K562 (cell line): ENCODE results near the gene RAB43. TPM values are rescaled to one million over a fixed set of nuclear protein-coding genes. Genes with fewer than 3 reads are reported as not detected.

ENCODE experiments used
- ATAC-seq: fragments of 200-7000 bp; cut with Tn5 transposase; 3 replicates; pipeline ENCODE4 v1.9.1; 2020; ENCODE audit warnings: moderate library complexity
- BruUV-seq: library from RNA; stranded (reverse); fragments of 400-500 nt; replicated peaks from 2 replicates; lab custom pipeline; 2021; lab: Mats Ljungman, UMichigan
- CTCF ChIA-PET: fragments of 300-600 bp; formaldehyde crosslinking; extraction: SDS; loops from one replicate; lab custom pipeline; 2021; ENCODE audit warnings: low intra/inter-chr PET ratio; lab: Yijun Ruan, JAX
- POLR2A ChIA-PET: fragments of 300-600, 350-650 bp; sonication (Branson Sonifier 250); formaldehyde crosslinking; extraction: SDS; loops from one replicate; lab custom pipeline; 2021; ENCODE audit warnings: antibody characterized with exemption, inconsistent platforms; lab: Yijun Ruan, JAX
- DNase-seq, 4 experiments: peaks; one replicate each; pipeline versions ENCODE4 v3.0.0 to v3.0.0-alpha.2; 2011 to 2018; ENCODE audit warnings: low spot score in 3 of 4, mixed read lengths in 3 of 4; ENCODE audit errors: extremely low read depth in 1 of 4
- FAIRE-seq: peaks from 2 replicates; lab custom pipeline; 2011; peaks lifted over from hg19 to GRCh38; lab: Jason Lieb, UNC
- H2AFZ ChIP-seq: 2 replicates; pipeline ENCODE4 v1.6.0; 2011; ENCODE audit warnings: low read depth, low read length, control low read depth, inconsistent platforms
- H3K27ac ChIP-seq: fragments of 200-600 bp; 3 replicates; pipeline ENCODE4 v1.8.0; 2011; ENCODE audit warnings: low read depth, mild to moderate bottlenecking, control low read depth, inconsistent platforms, low read length, moderate library complexity, mixed read lengths; ENCODE audit errors: extremely low read depth
- H3K27me3 ChIP-seq, 2 experiments: fragments of 300-600 bp in 1 of 2; 2 replicates in 1 of 2; 3 replicates in 1 of 2; pipeline versions ENCODE4 v1.6.0 to v1.8.0; 2011; ENCODE audit warnings: inconsistent platforms in 2 of 2, low read length in 2 of 2, mild to moderate bottlenecking in 1 of 2, mixed read lengths in 1 of 2, moderate library complexity in 1 of 2; ENCODE audit not compliant: control insufficient read depth in 2 of 2, insufficient read depth in 2 of 2
- H3K36me3 ChIP-seq: fragments of 300-600 bp; 3 replicates; pipeline ENCODE4 v1.8.0; 2011; ENCODE audit warnings: mild to moderate bottlenecking, low read length, inconsistent platforms; ENCODE audit not compliant: control insufficient read depth, insufficient read depth
- H3K4me1 ChIP-seq, 2 experiments: fragments of 200-600 bp in 1 of 2; replicated peaks in 1 of 2; 2 replicates in 1 of 2; 3 replicates in 1 of 2; pipeline versions ENCODE4 v1.5.1 to v1.8.0; 2011; ENCODE audit warnings: inconsistent platforms in 2 of 2, low read length in 2 of 2, mild to moderate bottlenecking in 1 of 2, mixed read lengths in 1 of 2, moderate library complexity in 1 of 2; ENCODE audit not compliant: control insufficient read depth in 2 of 2, insufficient read depth in 2 of 2
- H3K4me2 ChIP-seq: 2 replicates; pipeline ENCODE4 v1.6.1; 2011; ENCODE audit warnings: low read length, control low read depth, inconsistent platforms, mixed read lengths; ENCODE audit not compliant: insufficient read depth
- H3K4me3 ChIP-seq: fragments of 200-600 bp; sonication (generic), shearing (Covaris generic); 2 replicates; pipeline ENCODE4 v1.5.1; 2016; ENCODE audit warnings: control low read depth, inconsistent platforms
- H3K79me2 ChIP-seq: fragments of 200-600 bp; 3 replicates; pipeline ENCODE4 v1.8.0; 2011; ENCODE audit warnings: low read length, inconsistent platforms; ENCODE audit not compliant: control insufficient read depth, insufficient read depth
- H3K9ac ChIP-seq, 2 experiments: 2 replicates each; pipeline versions ENCODE4 v1.6.0 to v1.6.1; 2011; ENCODE audit warnings: low read depth in 2 of 2, low read length in 2 of 2, control low read depth in 1 of 2, inconsistent platforms in 1 of 2, mild to moderate bottlenecking in 1 of 2, mixed read lengths in 1 of 2; ENCODE audit not compliant: insufficient read depth in 1 of 2
- H3K9me1 ChIP-seq: one replicate; pipeline ENCODE4 v1.6.0; 2011; ENCODE audit warnings: inconsistent platforms, mild to moderate bottlenecking, low read length, moderate library complexity; ENCODE audit not compliant: control insufficient read depth, insufficient read depth
- H3K9me3 ChIP-seq: replicated peaks from 2 replicates; pipeline ENCODE4 v1.5.1; 2011; ENCODE audit warnings: low read depth, low read length, inconsistent platforms; ENCODE audit not compliant: control insufficient read depth, insufficient read depth
- H4K20me1 ChIP-seq: replicated peaks from 2 replicates; pipeline ENCODE4 v1.6.1; 2011; ENCODE audit warnings: low read length, inconsistent platforms, mixed read lengths; ENCODE audit not compliant: control insufficient read depth, insufficient read depth
- ARID1B ChIP-seq: fragments of 450-650 bp; IDR thresholded peaks from 2 replicates; pipeline ENCODE4 v1.6.1; 2016; ENCODE audit warnings: antibody characterized with exemption, mild to moderate bottlenecking, inconsistent platforms
- CEBPB ChIP-seq: fragments of 450-650 bp; IDR thresholded peaks from 2 replicates; pipeline ENCODE4 v1.6.1; 2016; ENCODE audit warnings: missing genetic modification characterization, missing compliant biosample characterization
- EZH2 ChIP-seq: IDR thresholded peaks from 2 replicates; pipeline ENCODE4 v1.6.1; 2012; ENCODE audit warnings: low read depth, mild to moderate bottlenecking, inconsistent platforms, low read length, borderline replicate concordance
- FOXM1 ChIP-seq, 2 experiments: fragments of 450-650 bp in 1 of 2; sonication (generic) in 1 of 2; formaldehyde crosslinking in 1 of 2; IDR thresholded peaks; 2 replicates each; pipeline versions ENCODE4 v1.6.1 to v1.9.0; 2017 to 2022; ENCODE audit warnings: low read depth in 2 of 2, mild to moderate bottlenecking in 2 of 2, missing genetic modification reagents in 1 of 2, moderate library complexity in 1 of 2
- LEF1 ChIP-seq: fragments of 450-650 bp; IDR thresholded peaks from 2 replicates; pipeline ENCODE4 v1.6.1; 2016; ENCODE audit warnings: mild to moderate bottlenecking
- MBD2 ChIP-seq: sonication (generic); IDR thresholded peaks from 2 replicates; pipeline ENCODE4 v1.6.1; 2016; ENCODE audit warnings: low read depth, borderline replicate concordance
- PHTF2 ChIP-seq: fragments of 250-450 bp; sonication (Bioruptor Pico); IDR thresholded peaks from 2 replicates; pipeline ENCODE4 v1.5.0; 2021; ENCODE audit warnings: mild to moderate bottlenecking
- POLR2A ChIP-seq: fragments of 450-650 bp; conservative IDR thresholded peaks from 2 replicates; pipeline ENCODE4 v1.6.1; 2016
- PTBP1 ChIP-seq: fragments of 200-400 bp; formaldehyde crosslinking; IDR thresholded peaks from 2 replicates; pipeline ENCODE4 v1.6.1; 2017; ENCODE audit warnings: low read depth, low read length
- RCOR1 ChIP-seq, 2 experiments: IDR thresholded peaks; 2 replicates each; pipeline ENCODE4 v1.6.1; 2012; ENCODE audit warnings: low read depth in 2 of 2, low read length in 2 of 2, borderline replicate concordance in 1 of 2, improper control_type of control experiment in 1 of 2
- SMC3 ChIP-seq: conservative IDR thresholded peaks from 2 replicates; pipeline ENCODE4 v1.6.1; 2011; ENCODE audit warnings: low read depth, low read length, improper control_type of control experiment; ENCODE audit not compliant: insufficient read depth
- TAL1 ChIP-seq: fragments of 450-650 bp; IDR thresholded peaks from 2 replicates; pipeline ENCODE4 v1.6.1; 2016; ENCODE audit warnings: mild to moderate bottlenecking
- TEAD4 ChIP-seq, 2 experiments: sonication (generic) in 1 of 2; formaldehyde crosslinking in 1 of 2; IDR thresholded peaks; 2 replicates each; pipeline versions ENCODE4 v1.6.1 to v1.8.0; 2012 to 2022; ENCODE audit warnings: borderline replicate concordance in 1 of 2, inconsistent platforms in 1 of 2, low read length in 1 of 2, mild to moderate bottlenecking in 1 of 2, missing genetic modification reagents in 1 of 2
- U2AF1 ChIP-seq: fragments of 200-400 bp; formaldehyde crosslinking; optimal IDR thresholded peaks from 2 replicates; pipeline ENCODE3; 2017; ENCODE audit warnings: mild to moderate bottlenecking, low read depth, low read length, moderate library complexity
- ZFX ChIP-seq: sonication (generic); formaldehyde crosslinking; IDR thresholded peaks from 2 replicates; pipeline ENCODE4 v1.8.0; 2022; ENCODE audit warnings: mild to moderate bottlenecking, missing genetic modification reagents, moderate library complexity
- ZKSCAN3 ChIP-seq: fragments of 250-450 bp; sonication (Bioruptor Pico); IDR thresholded peaks from 2 replicates; pipeline ENCODE4 v1.4.0; 2020
- WGBS: fragments of 100-300 bp; shearing (Covaris generic); methylation state at CpG from one replicate; pipeline ENCODE4 v1.1.6; 2016; ENCODE audit warnings: low coverage, mixed read lengths; ENCODE audit not compliant: insufficient coverage; ENCODE audit errors: missing lambda C conversion rate; 5-methylcytosine and 5-hydroxymethylcytosine counted together
- in situ Hi-C: fragments of 300-500 bp; cut with MboI; formaldehyde crosslinking; loops from 4 replicates; pipeline ENCODE4 v1.15.0; 2018; ENCODE audit warnings: inconsistent platforms, mixed read lengths
- intact Hi-C: fragments of 100-400 bp; cut with micrococcal nuclease; formaldehyde crosslinking; loops from 2 replicates; pipeline ENCODE4 v1.14.2; 2022
- polyA plus RNA-seq, 8 experiments: library from polyadenylated mRNA; depleted of rRNA in 4 of 8; stranded (reverse) in 5 of 8; unstranded in 3 of 8; fragments of >200 nt; fragmentation: Nextera tagmentation in 2 of 8; fragmentation: Illumina TruSeq in 1 of 8; extraction: Ambion mirVana in 2 of 8; extraction: Trizol in 1 of 8; gene quantifications; 2 replicates each; pipeline versions ENCODE4 v1.2.1 to v1.2.3, GENCODE V29; 2011 to 2014; ENCODE audit warnings: inconsistent platforms in 1 of 8, missing spikeins in 1 of 8
- total RNA-seq, 7 experiments: library from RNA; depleted of rRNA in 6 of 7; stranded (reverse); fragments of >200 nt in 6 of 7; fragmentation: Illumina TruSeq in 2 of 7; extraction: Trizol in 2 of 7; gene quantifications; 2 replicates each; pipeline versions ENCODE4 v1.2.1 to v1.2.3, GENCODE V29; 2011 to 2021; ENCODE audit warnings: low replicate concordance in 1 of 7
- TF ChIP-seq, protein P1 (sequence below), 2 experiments: fragments of 450-650 bp; conservative IDR thresholded peaks; 2 replicates each; pipeline ENCODE4 v1.6.1; 2017; ENCODE audit warnings: mild to moderate bottlenecking in 2 of 2, moderate library complexity in 2 of 2
- TF ChIP-seq, protein P2 (sequence below): fragments of 250-450 bp; sonication (Bioruptor Pico); IDR thresholded peaks from 2 replicates; pipeline ENCODE4 v1.4.0; 2020
- TF ChIP-seq, protein P3 (sequence below): fragments of 250-450 bp; sonication (Bioruptor Pico); IDR thresholded peaks from 2 replicates; pipeline ENCODE4 v1.8.0; 2021; ENCODE audit warnings: moderate library complexity, mild to moderate bottlenecking, inconsistent platforms

RAB43 gene
- total and polyA plus RNA-seq, 9 of the 15 experiments (the other 6 are each of a cell fraction or from before 2014, with no cell fraction given) = 0.04 to 6.8 (median 1.7) TPM; not detected in 2

DNA sequence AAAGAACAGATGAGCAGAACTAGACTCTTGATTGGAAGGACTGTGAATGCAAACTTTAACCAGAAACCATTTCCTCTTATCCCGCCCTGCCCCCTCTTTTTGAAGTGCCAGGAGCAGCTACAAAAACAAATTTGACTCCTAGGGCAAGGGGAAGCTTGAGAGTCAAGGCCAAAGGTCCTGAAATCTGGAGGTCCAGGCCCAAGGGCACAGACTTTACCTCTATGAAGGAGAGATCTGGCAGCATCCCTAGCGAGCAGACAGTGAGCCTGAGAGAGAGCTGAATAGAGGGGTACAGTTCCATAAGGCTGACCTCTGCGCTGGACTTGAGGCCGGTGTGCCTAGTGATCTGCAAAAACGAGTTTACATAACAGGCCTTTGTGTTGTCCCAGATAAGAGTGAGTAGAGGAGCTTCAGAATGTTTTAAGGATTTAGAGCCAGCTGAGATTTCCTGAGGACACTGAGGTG lies 5.1 kb downstream of the RAB43 start:
- BruUV-seq = no TSS peak
- Histone ChIP-seq H3K9me1 (no peaks in the 10 kb centered on the region), H3K27ac (no peak overlapping the region), H2AFZ (no peak overlapping the region), H3K9ac (peak overlapping the region in 1 of 2 experiments; percentile 27; a peak in 1 of 4 replicates), H3K4me2 (no peak overlapping the region), H3K9me3 (no peaks in the 10 kb centered on the region), H3K4me3 (no peak overlapping the region), H3K79me2 (peaks cover 15% of the 10 kb centered on the region; the same call in 2 of the 3 replicates), H3K27me3 (no peaks in the 10 kb centered on the region), H3K4me1 (peaks cover 20 to 22% of the 10 kb centered on the region in 2 experiments), H3K36me3 (no peaks in the 10 kb centered on the region; the same call in 2 of the 3 replicates), H4K20me1 (no peaks in the 10 kb centered on the region)
- FAIRE-seq (no peak), DNase-seq (no peak), ATAC-seq (no peak)
- WGBS = 4% methylated on average over 4 of the region's 5 CpGs
- ChIA-PET CTCF (no interaction called here), POLR2A (interaction anchor here (0.7 to 1.3 kb wide), 3 partner anchors 10 to 497 kb away, joined by 3 to 4 read pairs (median 3); no protein-coding TSS in a partner anchor)
- intact Hi-C loops (no loop called here), in situ Hi-C loops (no loop called here)
- TF ChIP-seq TEAD4 (IDR thresholded peaks at IDR 0.05; ENCODE audit: low read length) = peak; percentile 26; the same call in 1 of the 2 replicates
- no peak for TF ChIP-seq TEAD4 (CRISPR knock-in tag; IDR thresholded peaks at IDR 0.05; ENCODE audit: borderline replicate concordance)
- TF ChIP-seq, protein P1, sequence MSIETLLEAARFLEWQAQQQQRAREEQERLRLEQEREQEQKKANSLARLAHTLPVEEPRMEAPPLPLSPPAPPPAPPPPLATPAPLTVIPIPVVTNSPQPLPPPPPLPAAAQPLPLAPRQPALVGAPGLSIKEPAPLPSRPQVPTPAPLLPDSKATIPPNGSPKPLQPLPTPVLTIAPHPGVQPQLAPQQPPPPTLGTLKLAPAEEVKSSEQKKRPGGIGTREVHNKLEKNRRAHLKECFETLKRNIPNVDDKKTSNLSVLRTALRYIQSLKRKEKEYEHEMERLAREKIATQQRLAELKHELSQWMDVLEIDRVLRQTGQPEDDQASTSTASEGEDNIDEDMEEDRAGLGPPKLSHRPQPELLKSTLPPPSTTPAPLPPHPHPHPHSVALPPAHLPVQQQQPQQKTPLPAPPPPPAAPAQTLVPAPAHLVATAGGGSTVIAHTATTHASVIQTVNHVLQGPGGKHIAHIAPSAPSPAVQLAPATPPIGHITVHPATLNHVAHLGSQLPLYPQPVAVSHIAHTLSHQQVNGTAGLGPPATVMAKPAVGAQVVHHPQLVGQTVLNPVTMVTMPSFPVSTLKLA (conservative IDR thresholded peaks at IDR 0.05) = no peak
- no peak for TF ChIP-seq POLR2A
- TF ChIP-seq ARID1B = peak; percentile 27; the same call in 1 of the 2 replicates
- TF ChIP-seq CEBPB (tag) = no peak
- TF ChIP-seq ZKSCAN3 (CRISPR knock-in tag) = no peak
- no peak for TF ChIP-seq EZH2
- TF ChIP-seq U2AF1 = no peak
- 0 out of 2 replicates have a peak, but pooled peaks have one; percentile 7 for TF ChIP-seq LEF1
- no peak for TF ChIP-seq SMC3
- TF ChIP-seq, protein P2, sequence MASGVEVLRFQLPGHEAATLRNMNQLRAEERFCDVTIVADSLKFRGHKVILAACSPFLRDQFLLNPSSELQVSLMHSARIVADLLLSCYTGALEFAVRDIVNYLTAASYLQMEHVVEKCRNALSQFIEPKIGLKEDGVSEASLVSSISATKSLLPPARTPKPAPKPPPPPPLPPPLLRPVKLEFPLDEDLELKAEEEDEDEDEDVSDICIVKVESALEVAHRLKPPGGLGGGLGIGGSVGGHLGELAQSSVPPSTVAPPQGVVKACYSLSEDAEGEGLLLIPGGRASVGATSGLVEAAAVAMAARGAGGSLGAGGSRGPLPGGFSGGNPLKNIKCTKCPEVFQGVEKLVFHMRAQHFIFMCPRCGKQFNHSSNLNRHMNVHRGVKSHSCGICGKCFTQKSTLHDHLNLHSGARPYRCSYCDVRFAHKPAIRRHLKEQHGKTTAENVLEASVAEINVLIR (CRISPR knock-in tag) = no peak
- peak; percentile 67 to 96; a peak in 3 of 4 replicates for TF ChIP-seq RCOR1 (IDR thresholded peaks at IDR 0.05; ENCODE audit: borderline replicate concordance in 1 of 2, low read depth in 2 of 2, low read length in 2 of 2)
- peak; percentile 29; the same call in 1 of the 2 replicates for TF ChIP-seq FOXM1 (IDR thresholded peaks at IDR 0.05; ENCODE audit: low read depth)
- no peak for TF ChIP-seq FOXM1 (CRISPR knock-in tag; IDR thresholded peaks at IDR 0.05; ENCODE audit: low read depth)
- TF ChIP-seq TAL1 = peak; percentile 56
- no peak for TF ChIP-seq MBD2
- TF ChIP-seq ZFX (CRISPR knock-in tag) = no peak
- TF ChIP-seq PHTF2 (CRISPR knock-in tag) = no peak
- TF ChIP-seq, protein P3, sequence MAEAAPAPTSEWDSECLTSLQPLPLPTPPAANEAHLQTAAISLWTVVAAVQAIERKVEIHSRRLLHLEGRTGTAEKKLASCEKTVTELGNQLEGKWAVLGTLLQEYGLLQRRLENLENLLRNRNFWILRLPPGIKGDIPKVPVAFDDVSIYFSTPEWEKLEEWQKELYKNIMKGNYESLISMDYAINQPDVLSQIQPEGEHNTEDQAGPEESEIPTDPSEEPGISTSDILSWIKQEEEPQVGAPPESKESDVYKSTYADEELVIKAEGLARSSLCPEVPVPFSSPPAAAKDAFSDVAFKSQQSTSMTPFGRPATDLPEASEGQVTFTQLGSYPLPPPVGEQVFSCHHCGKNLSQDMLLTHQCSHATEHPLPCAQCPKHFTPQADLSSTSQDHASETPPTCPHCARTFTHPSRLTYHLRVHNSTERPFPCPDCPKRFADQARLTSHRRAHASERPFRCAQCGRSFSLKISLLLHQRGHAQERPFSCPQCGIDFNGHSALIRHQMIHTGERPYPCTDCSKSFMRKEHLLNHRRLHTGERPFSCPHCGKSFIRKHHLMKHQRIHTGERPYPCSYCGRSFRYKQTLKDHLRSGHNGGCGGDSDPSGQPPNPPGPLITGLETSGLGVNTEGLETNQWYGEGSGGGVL (CRISPR knock-in tag) = no peak
- TF ChIP-seq PTBP1 = no peak
